Measurements from ENCODE around the gene KCP. TPM values are rescaled to one million over a fixed set of nuclear protein-coding genes. Genes with fewer than 3 reads are reported as not detected.

KCP gene
- total RNA-seq, 4 donors from 2014 or later: 0.16 to 2.3 (median 1.1) TPM

- TF ChIP-seq CTCF (IDR thresholded peaks at IDR 0.05; ENCODE audit: low read depth): no peak
These were observed 30.9 kb upstream of the KCP start for GRCh38 chr7:128941323-128941890.

- TF ChIP-seq CTCF (IDR thresholded peaks at IDR 0.05; ENCODE audit: low read depth): no peak
These were observed 30.2 kb upstream of the KCP start for GRCh38 chr7:128940494-128941322.

GRCh38 chr7:128939861-128940410 lies 29.4 kb upstream of the KCP start:
- no peak for TF ChIP-seq CTCF (IDR thresholded peaks at IDR 0.05; ENCODE audit: low read depth)

- TF ChIP-seq CTCF (IDR thresholded peaks at IDR 0.05; ENCODE audit: low read depth): no peak
These were observed 28.8 kb upstream of the KCP start for GRCh38 chr7:128939075-128939860.

GRCh38 chr7:128938544-128939074 lies 28.1 kb upstream of the KCP start:
- TF ChIP-seq CTCF (IDR thresholded peaks at IDR 0.05; ENCODE audit: low read depth): no peak

- no peak for TF ChIP-seq CTCF (IDR thresholded peaks at IDR 0.05; ENCODE audit: low read depth)
These were observed 27.4 kb upstream of the KCP start, which contains the start of gene IRF5 for GRCh38 chr7:128937647-128938543. TSS of gene IRF5 (plus strand) at chr7:128937927. CDS start at chr7:128942082, 4,155 bp downstream.
